Uterus (tissue), 4 donors: Measurements from ENCODE around the gene RAET1E. TPM values are rescaled to one million over a fixed set of nuclear protein-coding genes. Genes with fewer than 3 reads are reported as not detected.
"Not testable (repeated sequence)": the region's sequence is repeated elsewhere in the genome, so short reads cannot be mapped to it uniquely, and the experiment has no call there.

ENCODE experiments used
- DNase-seq, 2 donors: peaks; one replicate each; pipeline ENCODE4 v3.0.0-alpha.2; 2019 to 2020
- H3K27ac ChIP-seq, 2 donors: fragments of 200-600 bp; sonication (generic); 1 replicate in 1 of 2; 2 replicates in 1 of 2; pipeline ENCODE4 v1.5.1; 2016 to 2018
- H3K27me3 ChIP-seq, 2 donors: fragments of 200-600 bp; sonication (generic); one replicate each; pipeline ENCODE4 v1.5.1; 2018 to 2019; ENCODE audit warnings: control low read depth in 1 of 2
- H3K36me3 ChIP-seq, 2 donors: fragments of 200-600 bp; sonication (generic); one replicate each; pipeline ENCODE4 v1.5.1; 2019; ENCODE audit warnings: control low read depth in 1 of 2
- H3K4me1 ChIP-seq, 2 donors: fragments of 200-600 bp; sonication (generic); one replicate each; pipeline ENCODE4 v1.5.1; 2018 to 2019; ENCODE audit warnings: control low read depth in 1 of 2
- H3K4me3 ChIP-seq, 2 donors: fragments of 200-600 bp; sonication (generic); 1 replicate in 1 of 2; 2 replicates in 1 of 2; pipeline ENCODE4 v1.5.1; 2018 to 2019; ENCODE audit warnings: mild to moderate bottlenecking in 1 of 2
- H3K9me3 ChIP-seq, 2 donors: fragments of 200-600 bp; sonication (generic); one replicate each; pipeline ENCODE4 v1.5.1; 2019; ENCODE audit warnings: control low read depth in 1 of 2
- CTCF ChIP-seq, 4 experiments: fragments of 200-600 bp in 2 of 4; fragments of 450-650 bp in 2 of 4; sonication (generic) in 2 of 4; IDR thresholded peaks; one replicate each; pipeline ENCODE4 v1.5.1; 2016 to 2019; ENCODE audit warnings: antibody characterized with exemption in 4 of 4, mild to moderate bottlenecking in 2 of 4, moderate library complexity in 1 of 4
- POLR2A ChIP-seq, 2 donors: fragments of 450-650 bp; IDR thresholded peaks; one replicate each; pipeline ENCODE4 v1.6.1; 2016; ENCODE audit warnings: antibody characterized with exemption in 2 of 2, mild to moderate bottlenecking in 1 of 2, moderate library complexity in 1 of 2
- intact Hi-C: fragments of 100-400 bp; cut with DNase I; formaldehyde crosslinking; loops from one replicate; pipeline ENCODE4 v1.15.1; 2023; ENCODE audit warnings: low total_unique reads
- total RNA-seq, 4 donors: library from RNA; depleted of rRNA in 3 of 4; stranded (reverse); fragments of >200 nt in 3 of 4; gene quantifications; one replicate each; pipeline versions ENCODE4 v1.1.0 to v1.2.4, GENCODE V29; 2014 to 2023
- donor health status: DM: yes; HTN: yes; CAD: no.

RAET1E gene
- total RNA-seq, 4 donors from 2014 or later = 0.55 TPM; not detected in 3

GRCh38 chr6:149898966-149899365 is 1.1 kb upstream of the RAET1E start:
- TF ChIP-seq CTCF (IDR thresholded peaks at IDR 0.05) = no peak
- no peak for TF ChIP-seq POLR2A (IDR thresholded peaks at IDR 0.05)
- no peak for DNase-seq
- H3K4me1 ChIP-seq = no peaks in the 10 kb centered on the region
- H3K27ac ChIP-seq = no peak overlapping the region
- intact Hi-C loops = no loop called here
- H3K36me3 ChIP-seq = no peaks in the 10 kb centered on the region
- no peaks in the 10 kb centered on the region for H3K27me3 ChIP-seq
- no peak overlapping the region for H3K4me3 ChIP-seq
- H3K9me3 ChIP-seq = no peaks in the 10 kb centered on the region

GRCh38 chr6:149897015-149897697 is 757 bp downstream of the RAET1E start:
- DNase-seq = peak; percentile 89 to 92
- Histone ChIP-seq H3K4me3 (peak overlapping the region; percentile 24 to 32), H3K36me3 (no peaks in the 10 kb centered on the region), H3K9me3 (no peaks in the 10 kb centered on the region), H3K4me1 (no peaks in the 10 kb centered on the region), H3K27me3 (no peaks in the 10 kb centered on the region), H3K27ac (peak overlapping the region; percentile 72 to 76)
- no peak for TF ChIP-seq CTCF (IDR thresholded peaks at IDR 0.05)
- no peak for TF ChIP-seq POLR2A (IDR thresholded peaks at IDR 0.05)
- intact Hi-C loops = no loop called here

GRCh38 chr6:149896491-149896890 is 1.4 kb downstream of the RAET1E start:
- DNase-seq = no peak
- peak overlapping the region; percentile 72 to 76 for H3K27ac ChIP-seq
- intact Hi-C loops = no loop called here

GRCh38 chr6:149895833-149896271 is 2.1 kb downstream of the RAET1E start:
- H3K27ac ChIP-seq = peak overlapping the region; percentile 72 to 76
- intact Hi-C loops = no loop called here
- H3K9me3 ChIP-seq = no peaks in the 10 kb centered on the region
- no peaks in the 10 kb centered on the region for H3K36me3 ChIP-seq
- DNase-seq = peak in 1 of 2 donors; percentile 71
- H3K4me3 ChIP-seq = no peak overlapping the region
- H3K27me3 ChIP-seq = no peaks in the 10 kb centered on the region
- no peak for TF ChIP-seq POLR2A (IDR thresholded peaks at IDR 0.05)
- TF ChIP-seq CTCF (IDR thresholded peaks at IDR 0.05) = no peak
- H3K4me1 ChIP-seq = no peaks in the 10 kb centered on the region

More at GRCh38 chr6:149896491-149896890, 1.4 kb downstream of the RAET1E start:
- H3K4me1 ChIP-seq = no peaks in the 10 kb centered on the region
- no peak for TF ChIP-seq POLR2A (IDR thresholded peaks at IDR 0.05)
- TF ChIP-seq CTCF (IDR thresholded peaks at IDR 0.05) = no peak
- H3K36me3 ChIP-seq = no peaks in the 10 kb centered on the region
- H3K9me3 ChIP-seq = no peaks in the 10 kb centered on the region
- H3K4me3 ChIP-seq = no peak overlapping the region
- H3K27me3 ChIP-seq = no peaks in the 10 kb centered on the region

- Histone ChIP-seq H3K36me3 (no peaks in the 10 kb centered on the region), H3K4me1 (no peaks in the 10 kb centered on the region), H3K27ac (peak overlapping the region; percentile 72 to 76), H3K4me3 (no peak overlapping the region), H3K9me3 (no peaks in the 10 kb centered on the region), H3K27me3 (no peaks in the 10 kb centered on the region)
- DNase-seq = peak; percentile 52 to 66
- TF ChIP-seq CTCF (IDR thresholded peaks at IDR 0.05) = no peak
- no peak for TF ChIP-seq POLR2A (IDR thresholded peaks at IDR 0.05)
- intact Hi-C loops = no loop called here
These were observed 2.8 kb downstream of the RAET1E start for GRCh38 chr6:149895048-149895590.

- intact Hi-C loops, H3K4me3 ChIP-seq, H3K27ac ChIP-seq, H3K27me3 ChIP-seq, H3K36me3 ChIP-seq, H3K4me1 ChIP-seq, H3K9me3 ChIP-seq, DNase-seq: not testable (repeated sequence)
These were observed 6.0 kb downstream of the RAET1E start for GRCh38 chr6:149891864-149892263.
